Mesendoderm (in vitro differentiated cells): ENCODE results near the gene TTLL3.

Source experiments
- DNase-seq: peaks from one replicate; pipeline ENCODE4 v3.0.0; 2013
- H2AK5ac ChIP-seq: 2 replicates; pipeline ENCODE4 v1.6.1; 2013; ENCODE audit warnings: low read length, inconsistent platforms
- H2BK120ac ChIP-seq: 2 replicates; pipeline ENCODE4 v1.6.1; 2013; ENCODE audit warnings: low read depth, mild to moderate bottlenecking, low read length, moderate library complexity, mixed read lengths
- H2BK15ac ChIP-seq: replicated peaks from 2 replicates; pipeline ENCODE4 v1.6.1; 2013; ENCODE audit warnings: low read depth, mild to moderate bottlenecking, moderate library complexity
- H2BK5ac ChIP-seq: 2 replicates; pipeline ENCODE4 v1.6.1; 2013; ENCODE audit warnings: low read length, inconsistent platforms
- H3K18ac ChIP-seq: 2 replicates; pipeline ENCODE4 v1.6.1; 2013; ENCODE audit warnings: mild to moderate bottlenecking, low read length, mixed read lengths
- H3K23ac ChIP-seq: one replicate; pipeline ENCODE4 v1.6.1; 2013; ENCODE audit warnings: low read length
- H3K27ac ChIP-seq: 2 replicates; pipeline ENCODE4 v1.5.1; 2013; ENCODE audit warnings: low read depth, mild to moderate bottlenecking, inconsistent platforms, low read length, moderate library complexity
- H3K27me3 ChIP-seq: 2 replicates; pipeline ENCODE4 v1.6.1; 2013; ENCODE audit warnings: low read length, control low read depth, mild to moderate bottlenecking, inconsistent platforms; ENCODE audit not compliant: insufficient read depth, poor library complexity
- H3K36me3 ChIP-seq: 2 replicates; pipeline ENCODE4 v1.6.1; 2013; ENCODE audit warnings: low read length, inconsistent platforms; ENCODE audit not compliant: control insufficient read depth, insufficient read depth
- H3K4ac ChIP-seq: one replicate; pipeline ENCODE4 v1.6.1; 2013; ENCODE audit warnings: low read depth, mild to moderate bottlenecking, low read length, moderate library complexity
- H3K4me1 ChIP-seq: 2 replicates; pipeline ENCODE4 v1.6.1; 2013; ENCODE audit warnings: low read depth, low read length, inconsistent platforms; ENCODE audit not compliant: control insufficient read depth
- H3K4me2 ChIP-seq: 2 replicates; pipeline ENCODE4 v1.6.1; 2013; ENCODE audit warnings: low read length
- H3K4me3 ChIP-seq: 2 replicates; pipeline ENCODE4 v1.5.1; 2013; ENCODE audit warnings: mild to moderate bottlenecking, low read length
- H3K56ac ChIP-seq: one replicate; pipeline ENCODE4 v1.6.1; 2013; ENCODE audit warnings: low read length
- H3K79me1 ChIP-seq: 2 replicates; pipeline ENCODE4 v1.6.1; 2013; ENCODE audit warnings: low read length, inconsistent platforms
- H3K79me2 ChIP-seq: 2 replicates; pipeline ENCODE4 v1.6.1; 2013; ENCODE audit warnings: mild to moderate bottlenecking, low read length; ENCODE audit not compliant: control insufficient read depth, insufficient read depth
- H3K9ac ChIP-seq: 2 replicates; pipeline ENCODE4 v1.6.1; 2013; ENCODE audit warnings: low read length, inconsistent platforms
- H4K5ac ChIP-seq: one replicate; pipeline ENCODE4 v1.6.1; 2013; ENCODE audit warnings: low read length
- H4K8ac ChIP-seq: one replicate; pipeline ENCODE4 v1.6.1; 2013; ENCODE audit warnings: low read depth, mild to moderate bottlenecking, control low read depth, low read length, moderate library complexity
- WGBS: extraction: QIAGEN DNeasy Blood & Tissue Kit; methylation state at CpG from one replicate; pipeline ENCODE4 v1.1.7; 2013; ENCODE audit warnings: low lambda C conversion rate, missing lambda C conversion rate; ENCODE audit not compliant: insufficient coverage; ENCODE audit errors: extremely low coverage; 5-methylcytosine and 5-hydroxymethylcytosine counted together

Gene TTLL3

DNA sequence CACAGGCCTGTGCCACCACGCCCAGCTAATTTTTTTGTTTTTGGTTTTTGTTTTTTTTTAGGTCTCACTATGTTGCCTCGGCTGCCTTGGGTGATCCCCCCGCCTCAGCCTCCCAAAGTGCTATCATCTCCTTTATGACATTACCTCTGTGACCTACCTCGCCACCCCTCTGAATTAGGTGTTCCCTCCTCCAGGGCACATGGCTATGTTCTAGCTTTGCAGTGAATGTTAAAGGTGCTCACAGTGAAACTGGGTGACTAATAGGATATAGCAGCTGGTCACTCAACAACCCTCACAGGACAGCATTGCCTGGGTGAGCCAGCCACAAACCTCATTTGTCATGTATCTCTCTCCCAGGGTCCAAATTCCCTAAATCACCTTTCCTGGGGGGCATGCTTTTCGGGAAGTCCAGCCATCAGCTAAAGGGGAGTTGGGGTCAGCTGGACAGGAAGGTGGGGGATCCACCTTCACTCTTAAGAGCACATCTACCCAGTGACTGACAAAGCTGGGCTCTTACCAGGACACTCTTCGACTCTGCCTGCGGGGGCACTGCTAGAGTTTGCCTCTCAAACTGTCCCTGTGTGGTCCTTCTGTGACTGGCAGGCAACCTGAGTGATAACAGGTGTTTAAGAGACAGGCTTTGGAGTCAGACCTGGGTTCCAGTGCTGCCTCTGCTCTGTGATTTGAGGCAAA, 1.6 kb upstream of the TTLL3 start:
- WGBS, result no CpG with 5 or more reads among the region's 7 CpGs
- H3K4me3 ChIP-seq, result no peak overlapping the region
- no peak overlapping the region for H3K18ac ChIP-seq
- H3K56ac ChIP-seq, result no peak overlapping the region
- no peak overlapping the region for H2BK5ac ChIP-seq
- no peak overlapping the region for H3K9ac ChIP-seq
- no peak overlapping the region for H3K27ac ChIP-seq
- H3K79me2 ChIP-seq, result no peaks in the 10 kb centered on the region
- H4K8ac ChIP-seq, result no peak overlapping the region
- H3K4ac ChIP-seq, result no peak overlapping the region
- no peak overlapping the region for H2AK5ac ChIP-seq
- no peak overlapping the region for H3K4me2 ChIP-seq
- no peak overlapping the region for H3K23ac ChIP-seq
- H3K79me1 ChIP-seq, result no peaks in the 10 kb centered on the region
- H2BK120ac ChIP-seq, result no peak overlapping the region
- H4K5ac ChIP-seq, result no peak overlapping the region
- H3K27me3 ChIP-seq, result no peaks in the 10 kb centered on the region
- no peak overlapping the region for H2BK15ac ChIP-seq
- H3K36me3 ChIP-seq, result peaks cover 13% of the 10 kb centered on the region
- DNase-seq, result peak; percentile 81
- no peaks in the 10 kb centered on the region for H3K4me1 ChIP-seq

DNA sequence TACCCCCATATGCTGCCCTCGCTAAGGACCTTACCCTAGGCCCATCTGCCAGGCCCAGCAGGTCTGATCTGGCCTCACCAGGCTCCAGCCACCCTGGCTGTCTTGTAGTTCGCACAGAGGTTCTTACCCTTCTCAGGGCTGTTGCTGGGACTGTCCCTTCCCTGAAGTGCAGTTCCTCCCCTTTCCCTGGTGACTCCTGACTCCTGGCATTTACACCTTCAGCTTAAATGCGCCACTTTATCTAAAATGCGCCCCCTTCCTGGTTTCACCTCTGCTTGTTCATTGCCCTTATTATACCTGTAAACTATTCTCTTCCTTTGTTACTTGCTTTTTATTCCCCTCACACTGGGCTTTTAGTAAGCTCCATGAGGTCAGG, 835 bp upstream of the TTLL3 start:
- Histone ChIP-seq H2BK5ac (no peak overlapping the region), H3K56ac (peak overlapping the region; percentile 25), H3K79me2 (no peaks in the 10 kb centered on the region), H2AK5ac (no peak overlapping the region), H4K5ac (no peak overlapping the region), H3K18ac (no peak overlapping the region), H3K36me3 (peaks cover 10% of the 10 kb centered on the region), H3K27me3 (no peaks in the 10 kb centered on the region), H3K4me2 (peak overlapping the region; percentile 33), H3K4me1 (no peaks in the 10 kb centered on the region), H3K4ac (no peak overlapping the region), H3K4me3 (no peak overlapping the region), H3K27ac (no peak overlapping the region), H3K9ac (peak overlapping the region; percentile 59), H2BK120ac (no peak overlapping the region), H2BK15ac (no peak overlapping the region), H4K8ac (no peak overlapping the region), H3K79me1 (no peaks in the 10 kb centered on the region), H3K23ac (no peak overlapping the region)
- DNase-seq, result peak; percentile 79
- no CpG with 5 or more reads among the region's 4 CpGs for WGBS

DNA sequence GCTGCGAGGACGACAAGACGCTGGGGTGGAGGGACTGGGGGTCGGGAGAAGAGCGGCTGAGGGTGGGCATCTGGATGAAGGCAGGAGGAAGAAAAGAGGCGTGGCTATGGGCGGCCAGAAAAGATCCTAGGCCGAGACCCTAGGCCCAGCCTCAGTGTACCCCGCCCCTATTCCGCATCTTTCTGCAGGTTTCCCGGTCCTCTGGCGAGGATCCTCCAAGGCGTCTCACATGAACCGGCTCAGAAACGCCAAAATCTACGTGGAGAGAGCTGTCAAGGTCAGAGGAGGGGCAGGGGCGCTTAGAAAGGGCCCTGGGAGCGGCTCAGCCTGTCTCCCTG, 340 bp downstream of the TTLL3 start:
- no peak overlapping the region for H2AK5ac ChIP-seq
- no peak overlapping the region for H2BK15ac ChIP-seq
- peak overlapping the region; percentile 23 for H3K4me3 ChIP-seq
- H2BK5ac ChIP-seq, result no peak overlapping the region
- no CpG with 5 or more reads among the region's 18 CpGs for WGBS
- H3K79me1 ChIP-seq, result no peaks in the 10 kb centered on the region
- H3K36me3 ChIP-seq, result no peaks in the 10 kb centered on the region
- peak; percentile 34 for DNase-seq
- peak overlapping the region; percentile 66 for H3K56ac ChIP-seq
- no peak overlapping the region for H3K4ac ChIP-seq
- no peak overlapping the region for H3K23ac ChIP-seq
- H3K27ac ChIP-seq, result no peak overlapping the region
- H3K4me1 ChIP-seq, result no peaks in the 10 kb centered on the region
- no peaks in the 10 kb centered on the region for H3K79me2 ChIP-seq
- H4K5ac ChIP-seq, result no peak overlapping the region
- no peak overlapping the region for H4K8ac ChIP-seq
- H2BK120ac ChIP-seq, result no peak overlapping the region
- peak overlapping the region; percentile 34 for H3K18ac ChIP-seq
- peak overlapping the region; percentile 56 for H3K4me2 ChIP-seq
- H3K27me3 ChIP-seq, result no peaks in the 10 kb centered on the region
- peak overlapping the region; percentile 59 for H3K9ac ChIP-seq

GRCh38 chr3:9810846-9811245, 784 bp downstream of the TTLL3 start:
- Histone ChIP-seq H2BK15ac (no peak overlapping the region), H3K4me3 (no peak overlapping the region), H4K5ac (no peak overlapping the region), H3K56ac (peak overlapping the region; percentile 65), H2BK5ac (no peak overlapping the region), H2AK5ac (no peak overlapping the region), H3K18ac (no peak overlapping the region), H3K4ac (no peak overlapping the region), H3K27ac (no peak overlapping the region), H2BK120ac (no peak overlapping the region), H3K36me3 (no peaks in the 10 kb centered on the region), H3K4me1 (no peaks in the 10 kb centered on the region), H3K79me2 (no peaks in the 10 kb centered on the region), H3K4me2 (no peak overlapping the region), H3K9ac (peak overlapping the region; percentile 39), H3K79me1 (no peaks in the 10 kb centered on the region), H3K23ac (no peak overlapping the region), H3K27me3 (no peaks in the 10 kb centered on the region), H4K8ac (no peak overlapping the region)
- WGBS, result no CpG with 5 or more reads among the region's 10 CpGs
- no peak for DNase-seq

GRCh38 chr3:9812870-9813483, 2.9 kb downstream of the TTLL3 start:
- H3K9ac ChIP-seq, result no peak overlapping the region
- H2AK5ac ChIP-seq, result no peak overlapping the region
- no peak overlapping the region for H3K4ac ChIP-seq
- no peaks in the 10 kb centered on the region for H3K79me1 ChIP-seq
- H3K79me2 ChIP-seq, result no peaks in the 10 kb centered on the region
- no peaks in the 10 kb centered on the region for H3K36me3 ChIP-seq
- H3K4me1 ChIP-seq, result no peaks in the 10 kb centered on the region
- H3K56ac ChIP-seq, result no peak overlapping the region
- no peak overlapping the region for H2BK5ac ChIP-seq
- no peak overlapping the region for H3K4me3 ChIP-seq
- no peak overlapping the region for H3K27ac ChIP-seq
- no CpG with 5 or more reads among the region's 9 CpGs for WGBS
- H3K27me3 ChIP-seq, result no peaks in the 10 kb centered on the region
- no peak for DNase-seq
- H2BK15ac ChIP-seq, result no peak overlapping the region
- H4K8ac ChIP-seq, result no peak overlapping the region
- no peak overlapping the region for H3K18ac ChIP-seq
- H3K23ac ChIP-seq, result no peak overlapping the region
- no peak overlapping the region for H4K5ac ChIP-seq
- no peak overlapping the region for H2BK120ac ChIP-seq
- H3K4me2 ChIP-seq, result no peak overlapping the region

GRCh38 chr3:9815986-9816385, 5.9 kb downstream of the TTLL3 start:
- Histone ChIP-seq H2BK5ac (no peak overlapping the region), H3K4me2 (no peak overlapping the region), H3K4me3 (no peak overlapping the region), H4K8ac (no peak overlapping the region), H3K23ac (no peak overlapping the region), H3K4me1 (no peaks in the 10 kb centered on the region), H3K27ac (no peak overlapping the region), H4K5ac (no peak overlapping the region), H3K79me1 (no peaks in the 10 kb centered on the region), H2BK15ac (no peak overlapping the region), H3K27me3 (no peaks in the 10 kb centered on the region), H2AK5ac (no peak overlapping the region), H3K56ac (no peak overlapping the region), H3K79me2 (no peaks in the 10 kb centered on the region), H3K36me3 (no peaks in the 10 kb centered on the region), H2BK120ac (no peak overlapping the region), H3K9ac (no peak overlapping the region), H3K4ac (no peak overlapping the region), H3K18ac (no peak overlapping the region)
- WGBS, result no CpG with 5 or more reads among the region's 9 CpGs
- no peak for DNase-seq
